Mesenchymal stem cell (in vitro differentiated cells and primary cell): Measurements from ENCODE around the gene FN3KRP.
A peak's percentile ranks its signal among the peaks of the same experiment; 100 is the strongest.

Experiments
- DNase-seq: peaks from one replicate; pipeline ENCODE4 v3.0.0-alpha.2; 2013
- H2AFZ ChIP-seq: one replicate; pipeline ENCODE4 v1.6.1; 2013; ENCODE audit warnings: low read depth, mild to moderate bottlenecking, control low read depth, inconsistent platforms, low read length, moderate library complexity
- H2AK5ac ChIP-seq: 2 replicates; pipeline ENCODE4 v1.6.1; 2013; ENCODE audit warnings: low read length, moderate library complexity, mild to moderate bottlenecking, inconsistent platforms; ENCODE audit not compliant: severe bottlenecking
- H2BK120ac ChIP-seq: one replicate; pipeline ENCODE4 v1.6.1; 2013; ENCODE audit warnings: low read depth, mild to moderate bottlenecking, inconsistent platforms, low read length, moderate library complexity
- H2BK12ac ChIP-seq, 2 experiments: one replicate each; pipeline ENCODE4 v1.6.1; 2013; ENCODE audit warnings: inconsistent platforms in 2 of 2, low read length in 2 of 2, mild to moderate bottlenecking in 2 of 2, moderate library complexity in 2 of 2, control low read depth in 1 of 2
- H2BK15ac ChIP-seq: one replicate; pipeline ENCODE4 v1.6.1; 2013; ENCODE audit warnings: mild to moderate bottlenecking, low read depth, inconsistent platforms; ENCODE audit not compliant: poor library complexity, severe bottlenecking
- H2BK5ac ChIP-seq: 2 replicates; pipeline ENCODE4 v1.6.1; 2013; ENCODE audit warnings: low read depth, mild to moderate bottlenecking, low read length, control low read depth, inconsistent platforms; ENCODE audit not compliant: poor library complexity, severe bottlenecking
- H3K14ac ChIP-seq, 2 experiments: one replicate each; pipeline ENCODE4 v1.6.1; 2013; ENCODE audit warnings: inconsistent platforms in 2 of 2, low read length in 2 of 2, control low read depth in 1 of 2, mild to moderate bottlenecking in 1 of 2, moderate library complexity in 1 of 2
- H3K18ac ChIP-seq, 2 experiments: one replicate each; pipeline ENCODE4 v1.6.1; 2013; ENCODE audit warnings: inconsistent platforms in 2 of 2, low read length in 2 of 2, control low read depth in 1 of 2, low read depth in 1 of 2, mild to moderate bottlenecking in 1 of 2
- H3K23ac ChIP-seq, 2 experiments: one replicate each; pipeline ENCODE4 v1.6.1; 2013; ENCODE audit warnings: inconsistent platforms in 2 of 2, low read length in 2 of 2, mild to moderate bottlenecking in 2 of 2, moderate library complexity in 2 of 2, control low read depth in 1 of 2
- H3K27ac ChIP-seq: 2 replicates; pipeline ENCODE4 v1.5.1; 2013; ENCODE audit warnings: mild to moderate bottlenecking, moderate library complexity, low read length, control low read depth, inconsistent platforms; ENCODE audit not compliant: poor library complexity, severe bottlenecking
- H3K27me3 ChIP-seq, 2 experiments: 2 replicates each; pipeline versions ENCODE4 v1.6.1 to v1.7.0; 2013; ENCODE audit warnings: low read length in 2 of 2, mild to moderate bottlenecking in 2 of 2, moderate library complexity in 2 of 2, control low read depth in 1 of 2, inconsistent platforms in 1 of 2; ENCODE audit not compliant: control insufficient read depth in 1 of 2, insufficient read depth in 1 of 2
- H3K36me3 ChIP-seq, 2 experiments: 2 replicates each; pipeline versions ENCODE4 v1.6.1 to v1.7.0; 2013; ENCODE audit warnings: low read length in 2 of 2, control low read depth in 1 of 2, inconsistent platforms in 1 of 2, low read depth in 1 of 2, mild to moderate bottlenecking in 1 of 2; ENCODE audit not compliant: insufficient read depth in 2 of 2, control insufficient read depth in 1 of 2
- H3K4ac ChIP-seq, 2 experiments: one replicate each; pipeline ENCODE4 v1.6.1; 2013; ENCODE audit warnings: inconsistent platforms in 2 of 2, low read length in 2 of 2, mild to moderate bottlenecking in 2 of 2, moderate library complexity in 2 of 2, control low read depth in 1 of 2, low read depth in 1 of 2
- H3K4me1 ChIP-seq: 2 replicates; pipeline ENCODE4 v1.6.1; 2013; ENCODE audit warnings: low read depth, low read length, control low read depth; ENCODE audit not compliant: control insufficient read depth, insufficient read depth
- H3K4me2 ChIP-seq: 2 replicates; pipeline ENCODE4 v1.6.1; 2013; ENCODE audit warnings: low read length, mild to moderate bottlenecking, inconsistent platforms; ENCODE audit not compliant: poor library complexity, severe bottlenecking
- H3K4me3 ChIP-seq, 2 experiments: 2 replicates each; pipeline versions ENCODE4 v1.5.1 to v1.7.0; 2013; ENCODE audit warnings: low read length in 2 of 2, mild to moderate bottlenecking in 2 of 2, control low read depth in 1 of 2, low read depth in 1 of 2; ENCODE audit not compliant: insufficient read depth in 1 of 2
- H3K79me1 ChIP-seq: replicated peaks from 2 replicates; pipeline ENCODE4 v1.6.1; 2013; ENCODE audit warnings: mild to moderate bottlenecking, control low read depth, low read length, inconsistent platforms; ENCODE audit not compliant: poor library complexity, severe bottlenecking
- H3K9ac ChIP-seq: 2 replicates; pipeline ENCODE4 v1.7.0; 2013; ENCODE audit warnings: mild to moderate bottlenecking, low read length, moderate library complexity
- H3K9me3 ChIP-seq: 2 replicates; pipeline ENCODE4 v1.7.0; 2013; ENCODE audit warnings: mild to moderate bottlenecking, low read length; ENCODE audit not compliant: control insufficient read depth
- H4K8ac ChIP-seq: one replicate; pipeline ENCODE4 v1.6.1; 2013; ENCODE audit warnings: inconsistent platforms, mild to moderate bottlenecking, low read length, moderate library complexity
- H4K91ac ChIP-seq: one replicate; pipeline ENCODE4 v1.6.1; 2013; ENCODE audit warnings: mild to moderate bottlenecking, low read length, inconsistent platforms
- WGBS: methylation state at CpG from one replicate; pipeline ENCODE4 v1.1.7; 2013; ENCODE audit warnings: mixed read lengths; 5-methylcytosine and 5-hydroxymethylcytosine counted together

The FN3KRP gene

DNA sequence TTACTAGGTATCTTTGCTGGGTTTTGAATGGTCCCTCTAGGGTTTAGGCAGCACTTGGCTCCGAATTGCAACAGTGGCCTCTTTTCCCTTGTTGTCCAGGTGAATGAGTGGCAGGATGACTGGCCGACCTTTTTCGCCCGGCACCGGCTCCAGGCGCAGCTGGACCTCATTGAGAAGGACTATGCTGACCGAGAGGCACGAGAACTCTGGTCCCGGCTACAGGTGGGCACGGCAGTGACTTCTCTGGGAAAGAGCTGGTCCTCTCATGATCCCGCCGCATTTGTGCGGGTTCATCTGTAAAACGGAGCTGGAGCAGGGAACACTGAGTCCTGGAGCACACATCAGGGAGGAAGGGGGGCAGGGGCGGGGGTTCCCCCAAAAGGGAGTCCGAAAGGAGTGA is 32.2 kb downstream of the FN3KRP start:
- H3K4me1 ChIP-seq = peaks cover 9% of the 10 kb centered on the region
- peaks cover 11% of the 10 kb centered on the region for H3K9me3 ChIP-seq
- H3K4ac ChIP-seq = no peak overlapping the region
- H2AK5ac ChIP-seq = no peak overlapping the region
- no peak overlapping the region for H4K8ac ChIP-seq
- no peak overlapping the region for H2BK120ac ChIP-seq
- no peaks in the 10 kb centered on the region for H3K27me3 ChIP-seq
- no peak overlapping the region for H3K18ac ChIP-seq
- no peak overlapping the region for H3K4me3 ChIP-seq
- no peak overlapping the region for H4K91ac ChIP-seq
- H2AFZ ChIP-seq = no peak overlapping the region
- H2BK5ac ChIP-seq = no peak overlapping the region
- 97% methylated on average over 15 of the region's 16 CpGs for WGBS
- no peak overlapping the region for H2BK15ac ChIP-seq
- no peak overlapping the region for H3K23ac ChIP-seq
- no peak overlapping the region for H3K27ac ChIP-seq
- DNase-seq = no peak
- peaks cover 7% of the 10 kb centered on the region for H3K79me1 ChIP-seq
- H3K36me3 ChIP-seq = peaks cover under 1 to 2% of the 10 kb centered on the region in 2 experiments
- H3K9ac ChIP-seq = no peak overlapping the region
- H2BK12ac ChIP-seq = no peak overlapping the region
- H3K4me2 ChIP-seq = no peak overlapping the region
- no peak overlapping the region for H3K14ac ChIP-seq

DNA sequence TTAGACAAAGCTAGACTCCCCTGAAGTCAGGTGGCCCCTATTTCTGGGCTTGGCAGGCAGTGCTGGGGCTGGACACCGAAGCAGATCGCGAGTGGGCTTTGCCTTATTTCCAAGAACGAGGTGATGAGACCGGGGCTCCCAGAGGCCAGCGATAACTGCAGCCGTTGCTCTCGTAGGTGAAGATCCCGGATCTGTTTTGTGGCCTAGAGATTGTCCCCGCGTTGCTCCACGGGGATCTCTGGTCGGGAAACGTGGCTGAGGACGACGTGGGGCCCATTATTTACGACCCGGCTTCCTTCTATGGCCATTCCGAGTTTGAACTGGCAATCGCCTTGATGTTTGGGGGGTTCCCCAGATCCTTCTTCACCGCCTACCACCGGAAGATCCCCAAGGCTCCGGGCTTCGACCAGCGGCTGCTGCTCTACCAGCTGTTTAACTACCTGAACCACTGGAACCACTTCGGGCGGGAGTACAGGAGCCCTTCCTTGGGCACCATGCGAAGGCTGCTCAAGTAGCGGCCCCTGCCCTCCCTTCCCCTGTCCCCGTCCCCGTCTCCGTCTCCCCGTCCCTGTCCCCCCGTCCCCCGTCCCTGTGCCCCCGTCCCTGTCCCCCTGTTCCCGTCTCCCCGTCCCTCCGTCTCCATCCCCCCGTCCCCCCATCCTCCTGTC is 33.9 kb downstream of the FN3KRP start:
- WGBS = 73% methylated on average over 29 of the region's 40 CpGs

DNA sequence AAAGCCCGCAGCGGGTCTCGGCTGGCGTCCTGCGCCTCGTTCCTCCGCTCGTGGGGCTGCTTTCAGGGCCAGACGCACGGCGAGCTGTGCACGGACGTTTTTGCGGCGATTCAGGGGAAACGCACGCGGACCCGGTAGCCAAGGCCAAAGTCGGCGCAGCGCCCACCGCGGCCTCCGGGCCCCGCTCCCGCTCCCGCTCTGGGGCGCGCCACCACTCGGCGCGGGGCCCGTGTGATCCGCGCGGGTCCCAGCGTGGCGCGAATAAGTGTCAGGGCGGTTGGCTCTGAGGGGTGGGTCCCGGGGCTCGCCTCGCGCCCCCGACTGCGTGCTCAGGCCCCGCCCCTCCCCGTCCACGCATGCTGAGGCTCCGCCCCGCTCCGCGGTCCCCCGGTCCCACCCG is 34.7 kb downstream of the FN3KRP start:
- H3K23ac ChIP-seq = peak overlapping the region in 1 of 2 experiments; percentile 89
- peak overlapping the region in 1 of 2 experiments; percentile 10 for H2BK12ac ChIP-seq
- no peak overlapping the region for H3K4ac ChIP-seq
- peaks cover 8% of the 10 kb centered on the region for H3K9me3 ChIP-seq
- peak overlapping the region; percentile 49 for H3K9ac ChIP-seq
- H2BK15ac ChIP-seq = peak overlapping the region; percentile 64
- H2BK120ac ChIP-seq = no peak overlapping the region
- peaks cover 25% of the 10 kb centered on the region for H3K79me1 ChIP-seq
- H4K8ac ChIP-seq = peak overlapping the region; percentile 67
- H3K4me1 ChIP-seq = peaks cover 12% of the 10 kb centered on the region
- H2AFZ ChIP-seq = peak overlapping the region; percentile 95
- H3K14ac ChIP-seq = peak overlapping the region in 1 of 2 experiments; percentile 88
- under 1% methylated on average over 30 of the region's 56 CpGs for WGBS
- no peak overlapping the region for H4K91ac ChIP-seq
- H3K27ac ChIP-seq = no peak overlapping the region
- peak overlapping the region; percentile 93 for H3K4me2 ChIP-seq
- H2BK5ac ChIP-seq = no peak overlapping the region
- no peaks in the 10 kb centered on the region for H3K27me3 ChIP-seq
- no peak overlapping the region for H2AK5ac ChIP-seq
- H3K4me3 ChIP-seq = peak overlapping the region; percentile 67 to 73
- peak overlapping the region; percentile 55 to 77 for H3K18ac ChIP-seq
- H3K36me3 ChIP-seq = peaks cover 2 to 5% of the 10 kb centered on the region in 2 experiments
- DNase-seq = no peak

More for the DNA sequence above, 33.9 kb downstream of the FN3KRP start:
- no peak overlapping the region for H3K27ac ChIP-seq
- peaks cover 11% of the 10 kb centered on the region for H3K9me3 ChIP-seq
- H3K14ac ChIP-seq = no peak overlapping the region
- no peak overlapping the region for H2AK5ac ChIP-seq
- H2BK12ac ChIP-seq = no peak overlapping the region
- no peak overlapping the region for H4K91ac ChIP-seq
- H2BK15ac ChIP-seq = no peak overlapping the region
- H3K18ac ChIP-seq = no peak overlapping the region
- H3K4me3 ChIP-seq = no peak overlapping the region
- H3K23ac ChIP-seq = no peak overlapping the region
- no peaks in the 10 kb centered on the region for H3K27me3 ChIP-seq
- H3K4me2 ChIP-seq = no peak overlapping the region
- no peak overlapping the region for H2BK120ac ChIP-seq
- H3K36me3 ChIP-seq = no peaks in the 10 kb centered on the region
- peaks cover 18% of the 10 kb centered on the region for H3K79me1 ChIP-seq
- no peak overlapping the region for H3K4ac ChIP-seq
- no peak overlapping the region for H3K9ac ChIP-seq
- peaks cover 9% of the 10 kb centered on the region for H3K4me1 ChIP-seq
- no peak for DNase-seq
- no peak overlapping the region for H2AFZ ChIP-seq
- no peak overlapping the region for H4K8ac ChIP-seq
- H2BK5ac ChIP-seq = no peak overlapping the region

DNA sequence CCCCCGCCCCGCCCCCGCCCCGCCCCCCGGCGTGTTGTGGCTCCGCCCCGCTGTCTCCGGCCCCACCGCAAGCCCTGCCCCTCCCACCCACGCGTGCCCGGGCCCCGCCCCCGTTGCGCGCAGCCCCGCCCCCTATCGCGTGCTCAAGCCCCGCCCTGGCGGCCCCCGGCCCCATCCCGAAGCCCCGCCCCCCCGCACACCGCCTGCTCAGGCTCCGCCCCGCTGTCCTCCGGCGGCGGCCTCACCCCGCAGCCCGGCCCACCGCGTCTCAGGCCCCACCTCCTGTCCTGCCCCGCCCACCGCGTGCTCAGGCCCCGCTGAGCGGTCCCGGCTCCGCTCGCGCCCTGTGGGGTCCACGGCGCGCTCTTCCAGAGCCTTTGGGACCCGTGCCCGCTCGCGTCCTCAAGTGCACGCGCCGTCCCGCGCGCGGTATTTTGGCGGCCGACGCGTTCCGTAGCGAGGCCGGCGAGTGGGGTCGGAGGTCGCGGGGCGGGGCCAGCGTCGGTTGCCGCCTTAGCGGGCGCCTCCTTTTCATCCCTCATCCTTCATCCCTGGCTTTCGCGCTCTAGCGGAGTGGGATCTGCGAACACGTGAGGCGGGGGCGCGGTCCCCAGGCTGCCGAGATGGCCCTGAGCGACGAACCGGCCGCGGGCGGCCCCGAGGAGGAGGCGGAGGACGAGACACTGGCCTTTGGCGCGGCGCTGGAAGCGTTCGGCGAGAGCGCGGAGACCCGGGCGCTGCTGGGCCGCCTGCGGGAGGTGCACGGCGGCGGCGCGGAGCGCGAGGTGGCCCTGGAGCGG is 35.3 kb downstream of the FN3KRP start, which contains the start of gene TBCD:
TSS of gene TBCD (plus strand) at position 495 of the 800 bp plus-strand sequence. CDS start at position 624, 129 bp downstream.
- peaks cover 5% of the 10 kb centered on the region for H3K9me3 ChIP-seq
- peaks cover 3 to 6% of the 10 kb centered on the region in 2 experiments for H3K36me3 ChIP-seq
- 0% methylated on average over 41 of the region's 114 CpGs for WGBS
- H4K91ac ChIP-seq = peak within 1 kb of the TSS; percentile 89
- H3K27ac ChIP-seq = no peak within 1 kb of the TSS
- H3K18ac ChIP-seq = peak within 1 kb of the TSS; percentile 93 to 96
- peak within 1 kb of the TSS in 1 of 2 experiments; percentile 10 for H2BK12ac ChIP-seq
- H2BK5ac ChIP-seq = peak within 1 kb of the TSS; percentile 47
- peaks cover 27% of the 10 kb centered on the region for H3K79me1 ChIP-seq
- peak within 1 kb of the TSS; percentile 97 for H3K4me2 ChIP-seq
- peak within 1 kb of the TSS; percentile 93 for H3K4me3 ChIP-seq
- peak within 1 kb of the TSS; percentile 67 for H4K8ac ChIP-seq
- peak within 1 kb of the TSS in 1 of 2 experiments; percentile 98 for H3K23ac ChIP-seq
- H2BK120ac ChIP-seq = peak within 1 kb of the TSS; percentile 75
- H3K27me3 ChIP-seq = no peaks in the 10 kb centered on the region
- no peak within 1 kb of the TSS for H2AK5ac ChIP-seq
- H2AFZ ChIP-seq = peak within 1 kb of the TSS; percentile 95
- peak within 1 kb of the TSS in 1 of 2 experiments; percentile 69 for H3K4ac ChIP-seq
- H3K4me1 ChIP-seq = peaks cover 12% of the 10 kb centered on the region
- peak within 1 kb of the TSS; percentile 87 for H3K9ac ChIP-seq
- H3K14ac ChIP-seq = peak within 1 kb of the TSS in 1 of 2 experiments; percentile 90
- H2BK15ac ChIP-seq = peak within 1 kb of the TSS; percentile 100
- DNase-seq = peak; percentile 89
